Measurements from ENCODE around the gene BABAM1.

Gene BABAM1

DNA sequence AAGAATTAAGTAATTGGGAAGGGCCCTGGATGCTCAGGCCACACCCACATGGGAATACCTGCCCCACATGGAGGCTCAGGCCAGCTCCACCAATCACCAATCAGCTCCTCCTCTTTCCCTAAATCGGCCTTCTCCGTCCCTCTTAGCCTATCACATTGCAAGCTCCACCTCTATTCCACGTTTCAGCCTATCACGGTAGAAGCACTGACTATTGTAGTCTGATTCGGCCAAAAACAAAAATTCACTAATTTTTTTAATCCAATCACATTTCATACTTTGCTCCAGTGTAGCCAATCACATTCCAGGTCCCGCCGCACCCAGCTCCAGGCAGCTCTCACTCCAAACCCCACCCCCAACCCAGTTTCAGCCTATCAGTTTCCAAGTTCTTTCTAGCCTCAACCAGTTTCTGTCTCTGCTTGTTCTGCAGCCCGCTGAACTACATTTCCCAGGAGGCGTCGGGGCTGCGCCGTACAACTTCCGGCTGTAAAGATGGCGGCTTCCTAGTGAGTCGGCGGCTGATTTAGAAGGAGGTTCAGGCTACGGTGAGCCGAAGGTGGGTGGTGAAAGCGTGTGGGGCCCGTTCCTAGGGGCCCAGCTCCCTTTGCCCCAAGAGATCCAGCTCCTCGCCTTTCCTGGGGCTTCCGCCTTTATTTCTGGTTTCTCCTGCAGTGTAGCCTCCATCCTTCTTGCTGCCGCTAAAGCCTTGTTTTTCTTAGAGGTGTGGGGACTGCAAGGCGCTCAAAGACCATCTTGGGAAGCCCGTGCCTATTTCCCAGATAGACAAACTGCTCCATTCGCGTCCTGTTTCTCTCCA is at the start of gene BABAM1:
BABAM1 (plus strand) TSS at position 469 of the 814 bp plus-strand sequence. CDS start 1,364 bp downstream, outside the sequence.
- peak; percentile 98 for FAIRE-seq

GRCh38 chr19:17219286-17219685 is 48.0 kb upstream of the BABAM1 start:
- FAIRE-seq: no peak

GRCh38 chr19:17220207-17220758 is 47.0 kb upstream of the BABAM1 start:
- FAIRE-seq: no peak

DNA sequence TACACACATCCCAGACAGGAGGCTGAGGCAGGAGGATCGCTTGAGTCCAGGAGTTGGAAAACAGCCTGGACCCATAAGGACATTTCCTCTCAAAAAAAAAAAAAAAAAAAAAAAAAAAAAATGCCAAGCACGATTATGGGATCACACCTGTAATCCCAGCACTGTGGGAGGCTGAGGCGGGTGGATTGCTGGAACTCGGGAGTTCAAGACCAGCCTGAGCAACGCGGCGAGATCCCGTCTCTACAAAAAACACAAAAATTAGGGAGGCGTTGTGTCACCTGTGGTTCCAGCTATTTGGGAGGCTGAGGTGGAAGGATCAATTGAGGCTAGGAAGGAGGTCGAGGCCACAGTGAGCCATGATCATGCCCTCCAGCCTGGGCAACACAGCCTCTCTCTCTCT is 42.2 kb upstream of the BABAM1 start:
- no peak for FAIRE-seq

DNA sequence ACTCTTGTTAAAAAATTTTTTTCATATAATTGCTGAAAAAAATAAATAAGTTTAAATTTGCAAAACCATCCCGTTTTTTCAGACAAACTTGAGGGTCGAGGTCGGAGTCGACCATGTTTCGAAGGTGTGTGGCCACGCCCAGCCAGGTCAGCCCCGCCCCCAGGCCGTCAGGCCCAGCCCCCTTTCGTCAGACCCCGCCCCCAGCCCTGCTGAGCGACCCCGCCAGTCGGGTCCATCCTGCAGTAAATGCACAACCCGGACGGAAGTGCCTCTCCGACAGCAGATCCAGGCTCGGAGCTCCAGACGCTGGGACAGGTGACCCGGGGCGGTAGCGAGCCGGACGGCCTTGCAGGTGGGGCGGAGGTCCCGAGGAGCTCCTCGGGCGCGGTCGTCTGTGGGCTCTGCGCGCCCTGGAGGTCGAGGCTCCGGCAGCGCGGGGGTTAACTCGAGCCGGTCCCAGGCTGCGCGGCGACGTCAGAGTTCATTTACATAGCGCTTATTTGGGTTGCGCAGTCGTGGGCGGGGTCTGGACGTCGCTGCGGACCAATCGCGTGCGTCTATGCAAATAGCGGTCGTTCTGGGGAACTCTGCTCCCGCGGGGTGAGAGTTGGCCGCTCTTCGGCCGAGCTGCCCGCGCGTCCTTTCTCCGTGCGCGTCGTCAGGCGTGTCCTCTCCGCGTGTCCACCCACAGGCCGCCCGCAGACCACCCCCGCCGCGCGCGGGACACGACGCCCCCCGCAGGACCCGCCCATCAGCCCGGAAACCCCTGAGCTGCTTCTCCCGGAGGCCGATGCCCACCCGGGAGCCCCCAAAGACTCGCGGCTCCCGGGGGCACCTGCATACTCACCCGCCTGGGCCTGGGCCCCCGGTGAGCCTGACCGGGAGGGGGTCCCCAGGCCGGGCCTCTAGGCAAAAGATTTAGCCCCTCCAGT is 41.0 kb upstream of the BABAM1 start, which contains the start of gene OCEL1:
OCEL1 (plus strand) TSS at position 225 of the 932 bp plus-strand sequence; CDS start at position 247, 22 bp downstream.
- FAIRE-seq: peak; percentile 30

GRCh38 chr19:17227798-17228367 is 39.4 kb upstream of the BABAM1 start:
- FAIRE-seq: no peak

GRCh38 chr19:17229890-17230289 is 37.4 kb upstream of the BABAM1 start:
- no peak for FAIRE-seq

DNA sequence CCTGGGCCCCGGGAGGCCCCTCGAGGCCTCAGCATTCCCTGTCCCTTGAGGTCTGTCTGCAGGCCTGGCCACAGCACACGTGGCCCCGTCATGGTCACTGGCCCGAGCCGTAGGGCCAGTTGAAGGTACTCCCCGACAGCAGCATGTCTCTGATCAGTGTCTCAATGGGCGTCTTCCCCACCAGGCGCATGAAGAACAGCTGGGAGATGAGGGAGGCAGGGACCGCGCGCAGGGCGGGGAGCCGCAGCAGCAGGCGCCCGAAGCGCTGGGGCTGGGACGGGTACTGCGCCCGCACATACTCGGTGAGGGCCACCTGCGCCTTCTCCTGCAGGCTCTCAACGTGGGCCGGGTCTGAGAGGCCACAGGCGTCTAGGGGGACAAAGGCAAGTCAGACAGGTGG is 35.0 kb upstream of the BABAM1 start:
- no peak for FAIRE-seq

GRCh38 chr19:17234911-17235299 is 32.3 kb upstream of the BABAM1 start:
- FAIRE-seq: no peak

GRCh38 chr19:17235300-17235970 is 31.8 kb upstream of the BABAM1 start:
- FAIRE-seq: no peak

DNA sequence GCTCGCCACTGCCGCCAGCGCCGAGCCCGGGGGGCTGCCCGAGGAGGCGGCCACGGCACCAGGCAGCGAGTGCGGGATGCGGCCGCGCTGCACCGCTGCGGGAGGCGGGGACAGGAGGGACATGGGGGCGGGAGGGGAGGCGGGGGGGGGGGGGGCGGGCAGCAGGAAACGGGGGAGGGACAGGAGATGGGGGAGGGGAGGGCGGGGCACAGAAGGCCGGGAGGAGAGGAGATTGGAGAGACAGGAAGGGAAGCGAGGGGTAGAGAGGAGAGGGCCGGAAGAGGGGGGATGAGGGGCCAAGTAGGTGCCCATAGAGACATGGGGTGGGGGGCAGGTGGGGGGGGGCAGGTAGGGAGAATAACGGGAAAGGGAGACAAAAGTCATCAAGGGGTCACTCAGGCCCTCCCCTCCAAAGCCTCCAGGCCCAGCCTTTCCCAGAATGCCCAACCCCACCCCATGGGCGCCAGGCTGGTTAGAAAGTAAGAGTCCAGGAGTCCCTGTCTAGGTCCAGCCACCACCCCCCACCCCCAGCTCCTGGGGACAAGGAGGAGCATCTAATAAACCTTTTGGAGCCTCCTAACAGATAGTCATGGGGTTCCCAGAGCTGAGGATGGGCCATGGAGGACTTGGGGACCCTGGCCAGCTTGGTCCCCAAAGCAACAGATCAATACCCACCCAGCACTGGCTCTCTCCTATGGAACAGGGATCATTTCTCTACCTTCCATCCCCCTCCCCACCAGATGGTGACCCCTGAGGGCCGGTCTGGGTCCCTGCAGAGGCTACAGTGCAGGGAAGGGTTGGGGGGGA is 31.1 kb upstream of the BABAM1 start:
- no peak for FAIRE-seq

DNA sequence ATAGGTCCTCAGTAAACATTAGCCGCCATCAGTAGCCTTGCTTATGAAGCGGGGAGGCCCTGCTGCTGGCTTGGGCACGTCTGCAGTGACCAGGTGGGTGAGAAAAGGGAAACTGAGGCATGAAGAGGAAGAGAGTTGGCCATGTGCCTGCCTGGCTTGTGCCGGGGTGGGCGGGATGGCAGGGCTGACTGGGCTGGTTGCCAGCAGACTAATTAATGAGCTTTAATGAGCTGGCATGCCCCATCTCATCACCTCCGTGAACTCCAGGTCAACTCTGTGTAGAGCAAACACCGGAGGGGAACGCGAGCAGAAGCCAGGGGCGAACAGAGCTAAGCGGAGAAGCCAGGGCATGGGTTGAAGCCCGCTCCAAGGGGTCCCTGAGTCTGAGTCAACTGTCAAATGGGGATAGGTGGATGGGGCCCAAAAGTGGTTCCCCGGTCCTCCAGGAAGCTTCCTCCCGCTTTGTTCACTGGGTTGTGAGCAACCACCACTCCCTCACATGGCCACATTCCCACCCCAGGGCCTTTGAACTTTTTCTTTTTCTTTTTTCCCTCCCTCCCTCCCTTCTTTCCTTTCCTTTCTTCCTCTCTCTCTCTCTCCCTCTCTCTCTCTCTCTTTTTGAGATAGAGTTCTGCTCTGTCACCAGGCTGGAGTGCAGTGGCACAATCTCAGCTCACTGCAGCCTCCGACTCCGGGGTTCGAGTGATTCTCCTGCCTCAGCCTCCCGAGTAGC is 30.3 kb upstream of the BABAM1 start:
- FAIRE-seq: no peak

GRCh38 chr19:17237747-17238706 is 29.2 kb upstream of the BABAM1 start:
- FAIRE-seq: no peak

- no peak for FAIRE-seq
These were observed 27.0 kb upstream of the BABAM1 start for GRCh38 chr19:17240062-17240752.

DNA sequence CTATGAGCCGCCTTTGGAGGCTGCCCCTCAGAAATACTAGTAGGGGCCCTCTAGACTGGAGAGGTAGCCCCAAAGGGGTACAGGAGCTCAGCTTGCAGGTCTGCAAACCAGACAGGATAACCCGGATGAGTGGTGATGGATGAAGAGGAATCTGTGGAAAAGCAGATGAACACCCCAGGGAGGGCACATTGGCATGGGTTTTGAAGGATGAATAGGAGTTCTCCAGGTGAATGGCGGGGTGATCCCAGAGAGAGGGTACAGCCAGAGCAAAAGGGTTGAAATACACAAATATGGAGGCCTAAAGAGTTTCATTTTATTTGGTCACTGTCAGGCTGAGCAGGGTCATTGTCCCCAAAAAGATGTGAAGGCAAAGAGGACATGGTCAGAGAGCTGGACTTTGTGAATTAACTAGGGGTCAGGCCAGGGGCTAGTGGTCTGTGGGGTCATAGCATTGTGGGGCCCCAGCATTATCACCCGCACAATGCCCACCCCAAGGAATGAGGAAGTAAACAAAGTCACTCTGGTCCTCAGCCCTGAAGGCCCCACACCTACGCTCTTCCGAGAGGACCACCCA is 26.3 kb upstream of the BABAM1 start:
- no peak for FAIRE-seq

GRCh38 chr19:17242431-17243208 is 24.6 kb upstream of the BABAM1 start:
- FAIRE-seq: no peak

DNA sequence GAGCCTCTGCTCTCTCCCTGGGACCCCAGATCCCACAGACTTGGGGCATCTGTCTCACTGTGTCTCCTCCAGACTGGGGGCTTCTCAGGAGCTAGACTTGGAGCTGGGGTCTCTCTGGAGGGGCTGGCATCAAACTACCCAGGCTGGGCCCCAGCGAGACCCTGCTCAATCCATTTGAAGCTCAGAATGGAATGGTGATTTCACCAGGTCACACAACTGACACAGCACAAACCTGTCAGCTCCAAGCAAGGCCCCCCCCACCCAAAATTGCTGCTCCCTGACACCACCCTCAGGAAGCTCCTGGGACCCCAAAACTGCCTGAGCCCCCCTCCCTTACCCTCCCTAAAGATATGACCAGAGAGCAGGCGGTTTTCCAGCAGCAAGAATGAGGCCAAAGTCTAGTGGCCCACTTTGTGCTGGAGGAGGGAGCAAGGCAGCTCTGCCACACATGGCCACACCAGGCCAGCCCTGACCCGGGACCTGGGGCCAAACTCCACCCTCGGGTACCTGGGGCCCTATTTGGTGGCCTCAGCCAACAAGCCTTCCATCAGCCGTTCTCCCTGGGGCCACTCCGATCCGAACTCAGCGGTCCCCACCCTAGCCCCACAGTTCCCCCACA is 23.9 kb upstream of the BABAM1 start:
- no peak for FAIRE-seq
